ENCODE data around the gene RTN4R. TPM values are rescaled to one million over a fixed set of nuclear protein-coding genes. Genes with fewer than 3 reads are reported as not detected.

Gene RTN4R
- total RNA-seq, 2 donors from 2014 or later: 12.8 to 17.7 TPM

DNA sequence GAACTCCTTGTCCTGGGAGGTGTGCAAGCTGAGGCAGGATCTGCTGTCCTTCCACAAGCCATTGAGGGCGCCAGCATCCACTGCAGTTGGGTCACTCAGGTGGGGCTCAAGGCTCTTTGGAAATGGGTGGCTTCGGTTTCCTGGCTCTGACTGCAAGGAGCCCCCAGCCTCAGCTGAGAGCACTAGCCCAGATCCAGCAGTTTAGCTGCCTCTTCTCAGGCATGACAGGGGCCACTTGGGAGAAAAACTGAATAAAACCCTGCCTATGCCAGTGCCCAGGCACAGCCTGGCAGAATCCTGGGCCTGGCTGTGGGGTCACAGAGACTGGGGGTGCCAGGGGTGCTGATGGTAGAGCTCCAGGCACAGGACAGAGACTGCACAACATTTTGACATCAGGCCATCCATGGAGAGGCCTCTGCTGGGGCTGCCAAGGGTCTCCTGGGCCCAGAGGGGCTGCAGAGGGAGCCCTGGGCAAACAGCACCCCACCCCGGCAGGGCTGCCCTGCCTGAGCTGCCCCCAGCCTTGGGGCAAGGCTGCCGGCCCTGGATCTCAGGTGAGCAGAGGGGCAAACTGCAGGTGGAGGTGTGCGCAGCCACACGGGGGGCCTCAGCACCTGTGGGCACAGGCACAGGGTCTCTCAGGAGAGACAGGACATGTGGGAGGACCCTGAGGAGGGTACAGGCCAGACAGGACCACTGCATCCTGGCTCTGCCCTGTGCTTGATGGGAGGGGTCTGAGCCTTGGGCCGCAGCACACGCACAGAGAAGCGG lies 28.3 kb downstream of the RTN4R start:
- H3K9me3 ChIP-seq (ENCODE audit: control insufficient read depth, low read length): no peaks in the 10 kb centered on the region
- no peak overlapping the region for H3K4me3 ChIP-seq (ENCODE audit: low read length)
- DNase-seq: no peak
- no peak overlapping the region for H3K27ac Mint-ChIP-seq
- peaks cover 16% of the 10 kb centered on the region for H3K4me1 ChIP-seq (ENCODE audit: control insufficient read depth, insufficient read depth, low read length)
- H3K4me3 Mint-ChIP-seq: no peak overlapping the region
- TF ChIP-seq, protein P1, sequence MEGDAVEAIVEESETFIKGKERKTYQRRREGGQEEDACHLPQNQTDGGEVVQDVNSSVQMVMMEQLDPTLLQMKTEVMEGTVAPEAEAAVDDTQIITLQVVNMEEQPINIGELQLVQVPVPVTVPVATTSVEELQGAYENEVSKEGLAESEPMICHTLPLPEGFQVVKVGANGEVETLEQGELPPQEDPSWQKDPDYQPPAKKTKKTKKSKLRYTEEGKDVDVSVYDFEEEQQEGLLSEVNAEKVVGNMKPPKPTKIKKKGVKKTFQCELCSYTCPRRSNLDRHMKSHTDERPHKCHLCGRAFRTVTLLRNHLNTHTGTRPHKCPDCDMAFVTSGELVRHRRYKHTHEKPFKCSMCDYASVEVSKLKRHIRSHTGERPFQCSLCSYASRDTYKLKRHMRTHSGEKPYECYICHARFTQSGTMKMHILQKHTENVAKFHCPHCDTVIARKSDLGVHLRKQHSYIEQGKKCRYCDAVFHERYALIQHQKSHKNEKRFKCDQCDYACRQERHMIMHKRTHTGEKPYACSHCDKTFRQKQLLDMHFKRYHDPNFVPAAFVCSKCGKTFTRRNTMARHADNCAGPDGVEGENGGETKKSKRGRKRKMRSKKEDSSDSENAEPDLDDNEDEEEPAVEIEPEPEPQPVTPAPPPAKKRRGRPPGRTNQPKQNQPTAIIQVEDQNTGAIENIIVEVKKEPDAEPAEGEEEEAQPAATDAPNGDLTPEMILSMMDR (conservative IDR thresholded peaks at IDR 0.05): no peak
- H3K4me1 Mint-ChIP-seq: peaks cover 18% of the 10 kb centered on the region
- H3K27me3 Mint-ChIP-seq (ENCODE audit: insufficient read depth): no peaks in the 10 kb centered on the region
- no peaks in the 10 kb centered on the region for H3K27me3 ChIP-seq (ENCODE audit: control insufficient read depth, insufficient read depth, low read length, poor library complexity, severe bottlenecking)
- WGBS, 2 experiments (ENCODE audit: insufficient coverage in 1 of 2, insufficient read length in 1 of 2): 88 to 95% methylated on average over 2 to 8 of the region's 9 CpGs
- peak overlapping the region; percentile 95 for H3K27ac ChIP-seq (ENCODE audit: low read depth, low read length)
- H3K36me3 ChIP-seq (ENCODE audit: control insufficient read depth, insufficient read depth, low read length): peaks cover 4% of the 10 kb centered on the region
- peaks cover 3% of the 10 kb centered on the region for H3K36me3 Mint-ChIP-seq (ENCODE audit: low read depth)
- H3K9ac ChIP-seq (ENCODE audit: extremely low read depth, low read length, poor library complexity, severe bottlenecking): no peak overlapping the region
- H3K9me3 Mint-ChIP-seq: no peaks in the 10 kb centered on the region

DNA sequence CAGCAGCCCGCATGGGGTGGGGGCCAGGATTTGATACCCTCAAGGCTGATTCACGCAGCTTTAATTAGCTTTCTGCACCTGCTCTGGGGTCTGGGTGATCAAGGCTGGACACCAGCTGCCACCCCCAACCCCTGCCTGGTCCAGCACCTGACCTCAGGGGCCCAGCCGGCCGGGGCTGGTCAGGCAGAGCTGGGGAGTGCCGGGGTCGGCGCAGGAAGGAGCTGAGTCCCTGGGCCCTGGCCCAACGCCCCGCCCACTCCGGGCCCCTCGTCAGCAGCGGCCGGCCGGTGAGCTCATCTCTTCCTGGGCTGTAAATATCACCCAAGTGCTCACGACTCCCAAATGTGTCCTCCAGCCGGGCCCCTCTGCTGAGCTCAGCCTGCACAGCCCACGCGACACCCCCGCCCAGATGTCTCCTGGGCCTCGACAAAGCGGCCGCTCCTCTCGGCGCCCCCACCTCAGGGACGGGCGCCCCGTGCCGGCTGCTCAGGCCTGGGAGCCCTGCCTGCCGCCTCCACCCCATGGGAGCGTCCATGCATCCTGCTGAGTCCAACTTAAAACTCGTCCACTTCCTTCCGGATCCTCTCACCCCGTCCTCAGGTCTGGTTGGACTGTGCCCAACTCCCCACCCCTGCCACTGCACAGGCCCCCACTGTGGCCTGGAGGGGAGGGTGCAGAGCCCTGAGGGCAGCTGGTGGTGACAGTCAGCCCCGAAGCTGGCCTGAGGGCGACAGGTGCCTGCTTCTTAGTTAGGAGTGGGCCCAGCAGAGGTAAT lies 29.0 kb downstream of the RTN4R start:
- peaks cover 4% of the 10 kb centered on the region for H3K36me3 ChIP-seq (ENCODE audit: control insufficient read depth, insufficient read depth, low read length)
- H3K27me3 ChIP-seq (ENCODE audit: control insufficient read depth, insufficient read depth, low read length, poor library complexity, severe bottlenecking): no peaks in the 10 kb centered on the region
- no peaks in the 10 kb centered on the region for H3K9me3 Mint-ChIP-seq
- H3K9ac ChIP-seq (ENCODE audit: extremely low read depth, low read length, poor library complexity, severe bottlenecking): no peak overlapping the region
- H3K4me3 Mint-ChIP-seq: no peak overlapping the region
- no peaks in the 10 kb centered on the region for H3K27me3 Mint-ChIP-seq (ENCODE audit: insufficient read depth)
- WGBS, 2 experiments (ENCODE audit: insufficient coverage in 1 of 2, insufficient read length in 1 of 2): 86 to 87% methylated on average over 13 to 35 of the region's 35 CpGs
- no peaks in the 10 kb centered on the region for H3K9me3 ChIP-seq (ENCODE audit: control insufficient read depth, low read length)
- H3K36me3 Mint-ChIP-seq (ENCODE audit: low read depth): peaks cover 3% of the 10 kb centered on the region
- H3K4me1 ChIP-seq (ENCODE audit: control insufficient read depth, insufficient read depth, low read length): peaks cover 10% of the 10 kb centered on the region
- no peak overlapping the region for H3K27ac Mint-ChIP-seq
- peak; percentile 67 for DNase-seq
- peaks cover 13% of the 10 kb centered on the region for H3K4me1 Mint-ChIP-seq
- H3K27ac ChIP-seq (ENCODE audit: low read depth, low read length): peak overlapping the region; percentile 95
- TF ChIP-seq, protein P1 (conservative IDR thresholded peaks at IDR 0.05): peak; percentile 7
- H3K4me3 ChIP-seq (ENCODE audit: low read length): no peak overlapping the region

DNA sequence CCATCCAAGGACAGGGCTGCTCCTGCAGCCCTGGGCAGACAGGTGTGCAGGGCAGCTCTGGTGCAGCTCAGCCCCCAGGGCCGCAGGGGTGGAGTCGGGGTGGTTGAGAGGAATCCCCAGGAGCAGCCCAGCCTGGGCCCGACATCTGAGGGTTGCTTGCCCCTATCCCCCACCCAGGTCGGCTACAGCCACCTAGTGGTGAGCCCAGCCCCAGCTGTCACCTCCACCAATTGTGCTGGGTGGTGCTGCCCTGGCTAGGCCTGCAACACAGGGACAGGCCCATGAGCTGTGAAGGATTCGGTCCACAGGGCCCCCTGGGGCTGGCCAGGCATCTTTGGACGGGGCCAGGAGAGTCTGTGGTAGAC lies 29.6 kb downstream of the RTN4R start:
- peaks cover 5% of the 10 kb centered on the region for H3K4me1 ChIP-seq (ENCODE audit: control insufficient read depth, insufficient read depth, low read length)
- H3K4me3 Mint-ChIP-seq: no peak overlapping the region
- 39 to 40% methylated on average over 3 to 6 of the region's 6 CpGs for WGBS, 2 experiments (ENCODE audit: insufficient coverage in 1 of 2, insufficient read length in 1 of 2)
- peak overlapping the region; percentile 95 for H3K27ac ChIP-seq (ENCODE audit: low read depth, low read length)
- no peak overlapping the region for H3K4me3 ChIP-seq (ENCODE audit: low read length)
- TF ChIP-seq, protein P1 (conservative IDR thresholded peaks at IDR 0.05): peak; percentile 92
- peaks cover 4% of the 10 kb centered on the region for H3K36me3 ChIP-seq (ENCODE audit: control insufficient read depth, insufficient read depth, low read length)
- H3K9ac ChIP-seq (ENCODE audit: extremely low read depth, low read length, poor library complexity, severe bottlenecking): no peak overlapping the region
- no peaks in the 10 kb centered on the region for H3K27me3 Mint-ChIP-seq (ENCODE audit: insufficient read depth)
- no peaks in the 10 kb centered on the region for H3K9me3 ChIP-seq (ENCODE audit: control insufficient read depth, low read length)
- H3K9me3 Mint-ChIP-seq: no peaks in the 10 kb centered on the region
- peaks cover 7% of the 10 kb centered on the region for H3K4me1 Mint-ChIP-seq
- peaks cover 3% of the 10 kb centered on the region for H3K36me3 Mint-ChIP-seq (ENCODE audit: low read depth)
- H3K27ac Mint-ChIP-seq: no peak overlapping the region
- H3K27me3 ChIP-seq (ENCODE audit: control insufficient read depth, insufficient read depth, low read length, poor library complexity, severe bottlenecking): no peaks in the 10 kb centered on the region
- DNase-seq: peak; percentile 95
